ENCODE results near the gene OSBPL3.

DNA sequence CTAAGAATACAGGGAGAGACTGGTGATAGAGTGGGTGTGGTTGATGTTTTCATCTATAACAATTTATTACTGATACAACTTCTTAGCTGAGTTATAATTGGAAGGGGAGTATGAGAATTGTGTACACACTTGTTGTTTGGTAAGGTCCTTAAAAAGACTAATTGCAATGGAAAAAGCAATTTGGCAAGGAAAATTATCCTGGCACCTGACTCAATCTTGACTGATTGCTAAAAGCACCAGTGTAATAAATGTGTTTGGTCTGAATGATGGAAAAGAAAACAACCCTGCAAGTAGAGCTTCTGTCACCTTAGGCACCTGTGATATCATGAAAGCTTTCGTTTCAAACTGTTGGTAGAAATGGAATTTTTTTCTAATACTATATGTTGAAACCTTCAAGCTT lies 216.0 kb downstream of the OSBPL3 start:
- TF ChIP-seq, protein P1, sequence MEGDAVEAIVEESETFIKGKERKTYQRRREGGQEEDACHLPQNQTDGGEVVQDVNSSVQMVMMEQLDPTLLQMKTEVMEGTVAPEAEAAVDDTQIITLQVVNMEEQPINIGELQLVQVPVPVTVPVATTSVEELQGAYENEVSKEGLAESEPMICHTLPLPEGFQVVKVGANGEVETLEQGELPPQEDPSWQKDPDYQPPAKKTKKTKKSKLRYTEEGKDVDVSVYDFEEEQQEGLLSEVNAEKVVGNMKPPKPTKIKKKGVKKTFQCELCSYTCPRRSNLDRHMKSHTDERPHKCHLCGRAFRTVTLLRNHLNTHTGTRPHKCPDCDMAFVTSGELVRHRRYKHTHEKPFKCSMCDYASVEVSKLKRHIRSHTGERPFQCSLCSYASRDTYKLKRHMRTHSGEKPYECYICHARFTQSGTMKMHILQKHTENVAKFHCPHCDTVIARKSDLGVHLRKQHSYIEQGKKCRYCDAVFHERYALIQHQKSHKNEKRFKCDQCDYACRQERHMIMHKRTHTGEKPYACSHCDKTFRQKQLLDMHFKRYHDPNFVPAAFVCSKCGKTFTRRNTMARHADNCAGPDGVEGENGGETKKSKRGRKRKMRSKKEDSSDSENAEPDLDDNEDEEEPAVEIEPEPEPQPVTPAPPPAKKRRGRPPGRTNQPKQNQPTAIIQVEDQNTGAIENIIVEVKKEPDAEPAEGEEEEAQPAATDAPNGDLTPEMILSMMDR (tag by site-specific recombination; IDR thresholded peaks at IDR 0.05): no peak
- TF ChIP-seq, protein P2, sequence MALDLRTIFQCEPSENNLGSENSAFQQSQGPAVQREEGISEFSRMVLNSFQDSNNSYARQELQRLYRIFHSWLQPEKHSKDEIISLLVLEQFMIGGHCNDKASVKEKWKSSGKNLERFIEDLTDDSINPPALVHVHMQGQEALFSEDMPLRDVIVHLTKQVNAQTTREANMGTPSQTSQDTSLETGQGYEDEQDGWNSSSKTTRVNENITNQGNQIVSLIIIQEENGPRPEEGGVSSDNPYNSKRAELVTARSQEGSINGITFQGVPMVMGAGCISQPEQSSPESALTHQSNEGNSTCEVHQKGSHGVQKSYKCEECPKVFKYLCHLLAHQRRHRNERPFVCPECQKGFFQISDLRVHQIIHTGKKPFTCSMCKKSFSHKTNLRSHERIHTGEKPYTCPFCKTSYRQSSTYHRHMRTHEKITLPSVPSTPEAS (tag by site-specific recombination; IDR thresholded peaks at IDR 0.05): no peak
- TF ChIP-seq ZNF596 (tag by site-specific recombination; IDR thresholded peaks at IDR 0.05) (no peak), ZNF121 (tag by site-specific recombination; IDR thresholded peaks at IDR 0.05) (no peak)
- TF ChIP-seq, protein P3, sequence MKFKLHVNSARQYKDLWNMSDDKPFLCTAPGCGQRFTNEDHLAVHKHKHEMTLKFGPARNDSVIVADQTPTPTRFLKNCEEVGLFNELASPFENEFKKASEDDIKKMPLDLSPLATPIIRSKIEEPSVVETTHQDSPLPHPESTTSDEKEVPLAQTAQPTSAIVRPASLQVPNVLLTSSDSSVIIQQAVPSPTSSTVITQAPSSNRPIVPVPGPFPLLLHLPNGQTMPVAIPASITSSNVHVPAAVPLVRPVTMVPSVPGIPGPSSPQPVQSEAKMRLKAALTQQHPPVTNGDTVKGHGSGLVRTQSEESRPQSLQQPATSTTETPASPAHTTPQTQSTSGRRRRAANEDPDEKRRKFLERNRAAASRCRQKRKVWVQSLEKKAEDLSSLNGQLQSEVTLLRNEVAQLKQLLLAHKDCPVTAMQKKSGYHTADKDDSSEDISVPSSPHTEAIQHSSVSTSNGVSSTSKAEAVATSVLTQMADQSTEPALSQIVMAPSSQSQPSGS (tag by site-specific recombination; IDR thresholded peaks at IDR 0.05; ENCODE audit: low read depth): no peak

Data from HEK293 (cell line).